OCI-LY7 (cell line): Measurements from ENCODE around the gene DGCR2. TPM values are rescaled to one million over a fixed set of nuclear protein-coding genes. Genes with fewer than 3 reads are reported as not detected.

Experiments used
- BruUV-seq: library from RNA; stranded (reverse); fragments of 400-500 nt; replicated peaks from 2 replicates; lab custom pipeline; 2021; lab: Mats Ljungman, UMichigan
- CTCF ChIA-PET: fragments of 300-600 bp; sonication (Branson Sonifier 250); formaldehyde crosslinking; loops from one replicate; lab custom pipeline; 2022; ENCODE audit warnings: antibody characterized with exemption; ENCODE audit not compliant: unreplicated experiment; lab: Charles Lee
- POLR2A ChIA-PET: fragments of 300-600 bp; sonication (Branson Sonifier 250); formaldehyde crosslinking; loops from one replicate; lab custom pipeline; 2022; ENCODE audit warnings: antibody characterized with exemption; lab: Charles Lee
- DNase-seq: peaks from one replicate; pipeline ENCODE4 v3.0.0-alpha.2; 2015; ENCODE audit warnings: low spot score
- H2AFZ ChIP-seq: fragments of 200-600 bp; sonication (generic), shearing (Covaris generic); 2 replicates; pipeline ENCODE4 v1.6.1; 2014; ENCODE audit warnings: mild to moderate bottlenecking, antibody characterized with exemption, low read length, moderate library complexity
- H3K27ac ChIP-seq: fragments of 200-600 bp; sonication (generic); 2 replicates; pipeline ENCODE4 v1.5.1; 2014; ENCODE audit warnings: mixed run types, low read depth, mild to moderate bottlenecking, moderate library complexity, low read length, inconsistent platforms; ENCODE audit not compliant: poor library complexity, severe bottlenecking
- H3K36me3 ChIP-seq: fragments of 200-600 bp; sonication (generic); 2 replicates; pipeline ENCODE4 v1.6.1; 2014; ENCODE audit warnings: mild to moderate bottlenecking, antibody characterized with exemption, low read length, moderate library complexity, mixed read lengths; ENCODE audit not compliant: insufficient read depth
- H3K4me1 ChIP-seq: fragments of 200-600 bp; sonication (generic); 2 replicates; pipeline ENCODE4 v1.5.1; 2014; ENCODE audit warnings: mild to moderate bottlenecking, low read length; ENCODE audit not compliant: insufficient read depth, poor library complexity, severe bottlenecking
- H3K4me2 ChIP-seq: fragments of 200-600 bp; sonication (generic); 2 replicates; pipeline ENCODE4 v1.6.1; 2014; ENCODE audit warnings: mild to moderate bottlenecking, low read length
- H3K4me3 ChIP-seq: fragments of 200-600 bp; sonication (generic); 2 replicates; pipeline ENCODE4 v1.5.1; 2014; ENCODE audit warnings: mild to moderate bottlenecking, low read depth, low read length; ENCODE audit not compliant: poor library complexity, severe bottlenecking
- H3K79me2 ChIP-seq: fragments of 200-600 bp; sonication (generic); 2 replicates; pipeline ENCODE4 v1.6.1; 2016; ENCODE audit warnings: low read depth, mild to moderate bottlenecking, low read length, moderate library complexity, mixed read lengths; ENCODE audit not compliant: insufficient read depth
- H3K9me2 ChIP-seq: fragments of 200-600 bp; sonication (generic); 2 replicates; pipeline ENCODE4 v1.6.1; 2016; ENCODE audit warnings: mild to moderate bottlenecking, low read length, mixed read lengths; ENCODE audit not compliant: insufficient read depth
- H3K9me3 ChIP-seq: fragments of 200-600 bp; sonication (generic); 2 replicates; pipeline ENCODE4 v1.6.1; 2014; ENCODE audit warnings: mild to moderate bottlenecking, mixed run types, low read length, mixed read lengths
- H4K20me1 ChIP-seq: fragments of 200-600 bp; sonication (generic); 2 replicates; pipeline ENCODE4 v1.6.1; 2014; ENCODE audit warnings: mild to moderate bottlenecking, antibody characterized with exemption, low read length, moderate library complexity, mixed read lengths; ENCODE audit not compliant: insufficient read depth
- CTCF ChIP-seq: fragments of 200-600 bp; sonication (generic); conservative IDR thresholded peaks from 2 replicates; pipeline ENCODE4 v1.5.1; 2014; ENCODE audit warnings: mild to moderate bottlenecking, antibody characterized with exemption, low read length, moderate library complexity, mixed read lengths
- EZH2phosphoT487 ChIP-seq: fragments of 200-600 bp; sonication (generic); IDR thresholded peaks from 2 replicates; pipeline ENCODE4 v1.6.1; 2018; ENCODE audit warnings: low read depth, borderline replicate concordance, mild to moderate bottlenecking, mixed run types, antibody characterized with exemption, low read length, moderate library complexity, mixed read lengths
- intact Hi-C: fragments of 100-400 bp; cut with micrococcal nuclease; formaldehyde crosslinking; loops from one replicate; pipeline ENCODE4 v1.10.0; 2022; ENCODE audit not compliant: unreplicated experiment
- total RNA-seq, 2 experiments: library from RNA; depleted of rRNA in 1 of 2; stranded (reverse); fragments of >200 nt in 1 of 2; shearing (Covaris generic) in 1 of 2; gene quantifications; 2 replicates each; pipeline ENCODE4 v1.2.3, GENCODE V29; 2014 to 2022

The DGCR2 gene
- total RNA-seq, 2 experiments from 2014 or later: 27.6 to 29.7 TPM

- intact Hi-C loops: loop anchor here (2.0 kb wide), 1 partner anchor 47 kb away; no protein-coding TSS in a partner anchor
Observed at GRCh38 chr22:19037282-19038163, 84.7 kb downstream of the DGCR2 start.

GRCh38 chr22:19036523-19037273 is 85.5 kb downstream of the DGCR2 start:
- H3K9me3 ChIP-seq: no peaks in the 10 kb centered on the region
- no peaks in the 10 kb centered on the region for H3K4me1 ChIP-seq
- H3K27ac ChIP-seq: no peak overlapping the region
- ChIA-PET POLR2A (no interaction called here), CTCF (no interaction called here)
- no peak overlapping the region for H3K4me2 ChIP-seq
- no TSS peak for BruUV-seq
- TF ChIP-seq CTCF (no peak), EZH2phosphoT487 (no peak)
- no peak overlapping the region for H2AFZ ChIP-seq
- intact Hi-C loops: loop anchor here (2.0 kb wide), 1 partner anchor 48 kb away; no protein-coding TSS in a partner anchor
- no peak overlapping the region for H3K4me3 ChIP-seq
- peaks cover 10% of the 10 kb centered on the region; the same call in 1 of the 2 replicates for H3K36me3 ChIP-seq
- DNase-seq: no peak
- no peaks in the 10 kb centered on the region for H3K79me2 ChIP-seq
- H4K20me1 ChIP-seq: no peaks in the 10 kb centered on the region
- no peaks in the 10 kb centered on the region for H3K9me2 ChIP-seq

More at GRCh38 chr22:19037282-19038163, 84.7 kb downstream of the DGCR2 start:
- TF ChIP-seq EZH2phosphoT487 (no peak), CTCF (no peak)
- Histone ChIP-seq H3K4me2 (no peak overlapping the region), H2AFZ (no peak overlapping the region), H3K4me1 (no peaks in the 10 kb centered on the region), H3K9me3 (no peaks in the 10 kb centered on the region), H3K27ac (no peak overlapping the region), H3K79me2 (no peaks in the 10 kb centered on the region), H4K20me1 (no peaks in the 10 kb centered on the region), H3K9me2 (no peaks in the 10 kb centered on the region), H3K4me3 (no peak overlapping the region), H3K36me3 (peaks cover 16% of the 10 kb centered on the region; the same call in 1 of the 2 replicates)
- no peak for DNase-seq
- CTCF ChIA-PET: no interaction called here
- POLR2A ChIA-PET: no interaction called here
- BruUV-seq: no TSS peak
